Muscle layer of duodenum (tissue), 2 donors: ENCODE results near the gene DNER.

Experiments
- H3K27ac ChIP-seq: one replicate; pipeline ENCODE4 v1.7.0; 2013; ENCODE audit warnings: mild to moderate bottlenecking, low read length
- H3K27me3 ChIP-seq: one replicate; pipeline ENCODE4 v1.7.0; 2013; ENCODE audit warnings: low read depth, mild to moderate bottlenecking, control low read depth, low read length
- H3K36me3 ChIP-seq, 2 donors: one replicate each; pipeline ENCODE4 v1.7.0; 2013; ENCODE audit warnings: low read length in 2 of 2, control low read depth in 1 of 2, mild to moderate bottlenecking in 1 of 2; ENCODE audit not compliant: insufficient read depth in 2 of 2, control insufficient read depth in 1 of 2
- H3K4me1 ChIP-seq, 2 donors: one replicate each; pipeline ENCODE4 v1.7.0; 2013; ENCODE audit warnings: low read length in 2 of 2, mild to moderate bottlenecking in 2 of 2, control low read depth in 1 of 2, moderate library complexity in 1 of 2; ENCODE audit not compliant: insufficient read depth in 2 of 2, control insufficient read depth in 1 of 2
- H3K4me3 ChIP-seq, 2 donors: one replicate each; pipeline ENCODE4 v1.7.0; 2013; ENCODE audit warnings: low read length in 2 of 2, low read depth in 1 of 2, mild to moderate bottlenecking in 1 of 2
- H3K9me3 ChIP-seq, 2 donors: one replicate each; pipeline ENCODE4 v1.7.0; 2013; ENCODE audit warnings: low read length in 2 of 2, control low read depth in 1 of 2, mild to moderate bottlenecking in 1 of 2; ENCODE audit not compliant: control insufficient read depth in 1 of 2
- donor health status: healthy.

Gene DNER

DNA sequence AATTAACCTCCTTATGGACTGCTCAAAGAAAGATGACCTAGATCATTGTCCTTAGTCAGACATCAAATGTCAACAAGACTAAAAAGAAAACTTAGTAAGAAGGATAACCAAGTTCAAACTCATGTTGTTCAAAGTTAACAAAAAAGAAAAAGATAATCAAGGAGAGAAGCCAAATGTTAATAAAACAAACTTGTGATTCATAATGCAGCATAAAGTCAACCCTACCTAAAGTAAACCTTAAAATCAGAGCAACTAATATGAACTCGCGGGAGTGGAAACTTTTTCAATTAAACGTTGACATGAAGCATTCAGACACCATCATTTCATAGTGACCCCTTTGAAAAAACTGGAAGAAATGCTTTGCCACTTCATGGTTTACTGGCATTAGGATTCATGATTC, 52.9 kb downstream of the DNER start:
- H3K36me3 ChIP-seq: no peaks in the 10 kb centered on the region
- H3K4me1 ChIP-seq: no peaks in the 10 kb centered on the region
- H3K9me3 ChIP-seq: no peaks in the 10 kb centered on the region
- H3K27me3 ChIP-seq: no peaks in the 10 kb centered on the region
- H3K27ac ChIP-seq: no peak overlapping the region
- no peak overlapping the region for H3K4me3 ChIP-seq

DNA sequence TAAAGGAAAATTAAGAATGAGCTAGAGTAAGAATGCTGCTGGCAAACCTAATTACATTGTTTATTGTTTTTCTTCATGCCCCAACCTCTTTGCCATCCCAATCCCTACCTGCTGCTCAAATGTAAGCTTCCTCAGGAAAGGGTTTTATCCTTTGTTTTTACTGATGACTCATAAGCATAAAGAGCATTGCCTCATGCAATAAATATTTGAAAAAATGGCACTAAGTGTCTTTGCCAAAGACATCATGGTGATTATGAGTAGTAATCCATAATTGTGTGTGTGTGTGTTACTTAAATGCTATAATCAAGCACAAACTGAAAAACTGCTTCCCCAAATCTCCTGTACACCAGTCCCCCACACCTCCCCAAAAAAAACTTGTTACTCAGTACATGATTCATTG, 53.4 kb downstream of the DNER start:
- Histone ChIP-seq H3K27ac (no peak overlapping the region), H3K4me1 (no peaks in the 10 kb centered on the region), H3K27me3 (no peaks in the 10 kb centered on the region), H3K4me3 (no peak overlapping the region), H3K36me3 (no peaks in the 10 kb centered on the region), H3K9me3 (no peaks in the 10 kb centered on the region)

DNA sequence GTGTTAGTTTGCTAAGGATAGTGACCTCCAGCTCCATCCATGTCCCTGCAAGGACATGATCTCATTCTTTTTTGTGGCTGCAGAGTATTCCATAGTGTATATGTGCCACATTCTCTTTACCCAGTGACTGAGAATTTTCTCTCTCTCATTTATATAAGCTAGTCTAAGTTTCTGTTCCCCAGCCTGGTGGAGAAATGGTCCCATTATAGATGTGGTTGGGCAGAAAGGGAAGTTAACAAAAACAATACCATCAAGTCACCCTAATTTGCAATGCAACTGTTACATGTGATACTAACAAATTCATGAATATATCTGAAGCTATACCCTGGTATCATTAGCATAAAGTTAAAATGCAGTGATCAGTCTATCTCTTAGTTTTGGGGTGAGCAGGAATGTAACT, 54.0 kb downstream of the DNER start:
- H3K27ac ChIP-seq: no peak overlapping the region
- H3K4me3 ChIP-seq: no peak overlapping the region
- H3K36me3 ChIP-seq: no peaks in the 10 kb centered on the region
- no peaks in the 10 kb centered on the region for H3K27me3 ChIP-seq
- H3K9me3 ChIP-seq: no peaks in the 10 kb centered on the region
- no peaks in the 10 kb centered on the region for H3K4me1 ChIP-seq

DNA sequence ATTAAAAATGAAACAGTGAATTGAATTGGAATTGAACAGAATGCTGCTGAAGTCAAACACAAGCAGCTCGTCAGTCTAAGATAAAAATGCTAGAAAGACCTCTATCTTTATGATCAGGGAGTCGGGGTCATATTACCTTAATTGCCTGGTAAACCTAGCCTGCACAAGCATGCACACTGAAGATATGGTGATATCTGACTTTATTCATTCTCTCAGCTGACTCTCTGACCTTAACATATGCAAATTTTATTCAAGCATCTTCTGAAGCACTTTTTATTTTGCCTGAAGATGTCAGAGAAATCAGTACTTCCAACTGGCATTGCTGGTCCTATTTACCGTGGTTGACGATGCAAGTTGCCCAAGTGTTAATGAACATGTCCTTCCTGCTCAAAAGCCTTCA, 56.4 kb downstream of the DNER start:
- Histone ChIP-seq H3K9me3 (no peaks in the 10 kb centered on the region), H3K4me3 (no peak overlapping the region), H3K27ac (no peak overlapping the region), H3K36me3 (no peaks in the 10 kb centered on the region), H3K4me1 (no peaks in the 10 kb centered on the region), H3K27me3 (no peaks in the 10 kb centered on the region)

DNA sequence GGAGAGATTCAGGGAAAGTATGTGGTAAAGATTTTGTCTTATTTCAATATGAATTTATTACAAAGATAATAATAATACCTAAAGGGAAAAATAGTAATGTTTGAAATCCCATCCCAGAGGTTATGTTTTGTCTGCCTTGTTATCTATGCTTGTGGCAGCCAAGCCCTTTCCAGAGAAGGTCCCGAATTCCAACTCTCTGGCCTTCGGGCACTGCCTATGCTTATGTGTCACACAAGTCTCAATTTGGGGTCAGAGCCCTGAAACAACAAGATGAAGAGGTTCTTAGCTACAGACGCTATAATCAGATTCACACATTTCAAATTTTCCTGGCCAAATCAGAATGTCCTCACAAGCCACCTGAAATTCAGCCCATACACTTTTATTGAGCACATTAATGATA, 59.9 kb downstream of the DNER start:
- H3K27ac ChIP-seq: no peak overlapping the region
- H3K9me3 ChIP-seq: no peaks in the 10 kb centered on the region
- H3K36me3 ChIP-seq: no peaks in the 10 kb centered on the region
- H3K4me3 ChIP-seq: no peak overlapping the region
- no peaks in the 10 kb centered on the region for H3K4me1 ChIP-seq
- no peaks in the 10 kb centered on the region for H3K27me3 ChIP-seq

DNA sequence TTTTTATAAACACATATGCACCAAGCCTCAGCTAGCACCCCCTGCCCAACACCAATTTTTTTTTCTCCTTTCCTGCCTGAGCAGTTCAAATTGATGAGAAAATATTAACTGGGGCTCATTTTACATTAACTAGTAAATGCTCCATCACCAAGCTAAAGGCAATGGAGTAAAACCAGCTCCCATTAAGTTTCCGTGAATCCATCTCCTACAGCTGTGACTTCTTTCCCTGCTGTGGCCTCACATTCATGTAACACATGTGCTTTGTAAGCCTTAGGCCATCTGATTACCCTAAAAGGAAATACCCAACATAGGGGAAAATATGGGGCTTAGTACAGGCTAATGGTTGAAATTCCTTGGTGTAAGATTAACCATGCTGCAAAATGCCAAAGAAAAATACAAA, 60.8 kb downstream of the DNER start:
- Histone ChIP-seq H3K9me3 (no peaks in the 10 kb centered on the region), H3K36me3 (no peaks in the 10 kb centered on the region), H3K4me3 (no peak overlapping the region), H3K27me3 (no peaks in the 10 kb centered on the region), H3K27ac (no peak overlapping the region), H3K4me1 (no peaks in the 10 kb centered on the region)

DNA sequence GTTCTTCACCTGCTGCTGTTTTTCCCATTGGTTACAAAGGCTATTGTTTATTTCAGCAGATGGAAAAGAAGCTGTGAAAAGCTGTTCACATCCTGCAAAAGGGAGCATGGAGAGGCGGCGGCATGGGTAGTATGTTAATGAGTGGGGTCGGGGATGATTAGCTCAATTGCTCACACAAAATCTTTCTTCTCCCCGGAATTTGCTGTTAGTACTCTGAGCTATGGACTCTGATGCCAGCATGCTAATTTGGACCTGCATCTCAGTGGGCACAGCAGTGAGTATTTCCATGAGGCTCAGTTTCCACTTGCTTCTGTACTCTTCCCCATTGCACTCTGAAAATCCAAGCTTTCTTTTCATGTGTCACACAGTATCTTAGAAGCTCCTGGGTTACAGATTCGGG, 61.6 kb downstream of the DNER start:
- no peak overlapping the region for H3K4me3 ChIP-seq
- H3K4me1 ChIP-seq: no peaks in the 10 kb centered on the region
- no peak overlapping the region for H3K27ac ChIP-seq
- H3K27me3 ChIP-seq: no peaks in the 10 kb centered on the region
- no peaks in the 10 kb centered on the region for H3K9me3 ChIP-seq
- no peaks in the 10 kb centered on the region for H3K36me3 ChIP-seq

DNA sequence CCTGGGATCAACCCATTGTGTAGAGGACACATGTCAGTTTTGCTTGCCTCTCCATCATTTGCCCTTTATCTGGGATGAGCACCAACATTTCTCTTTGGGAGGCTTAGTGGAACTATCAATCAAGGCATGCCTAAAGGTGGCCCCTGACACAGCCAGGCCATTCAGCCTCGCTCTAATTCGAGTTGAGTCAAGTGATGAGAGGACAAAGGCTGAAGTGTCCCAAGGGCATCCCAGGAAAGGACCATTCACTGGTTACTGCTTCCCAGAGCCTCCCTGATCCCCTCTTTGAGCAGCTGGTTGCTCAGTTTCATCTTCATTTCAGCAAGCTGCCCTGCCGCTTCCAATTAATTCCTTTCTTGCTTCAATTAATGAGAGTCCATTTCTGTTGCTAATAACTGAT, 63.5 kb downstream of the DNER start:
- H3K27ac ChIP-seq: no peak overlapping the region
- no peaks in the 10 kb centered on the region for H3K4me1 ChIP-seq
- H3K4me3 ChIP-seq: no peak overlapping the region
- no peaks in the 10 kb centered on the region for H3K9me3 ChIP-seq
- no peaks in the 10 kb centered on the region for H3K27me3 ChIP-seq
- no peaks in the 10 kb centered on the region for H3K36me3 ChIP-seq

DNA sequence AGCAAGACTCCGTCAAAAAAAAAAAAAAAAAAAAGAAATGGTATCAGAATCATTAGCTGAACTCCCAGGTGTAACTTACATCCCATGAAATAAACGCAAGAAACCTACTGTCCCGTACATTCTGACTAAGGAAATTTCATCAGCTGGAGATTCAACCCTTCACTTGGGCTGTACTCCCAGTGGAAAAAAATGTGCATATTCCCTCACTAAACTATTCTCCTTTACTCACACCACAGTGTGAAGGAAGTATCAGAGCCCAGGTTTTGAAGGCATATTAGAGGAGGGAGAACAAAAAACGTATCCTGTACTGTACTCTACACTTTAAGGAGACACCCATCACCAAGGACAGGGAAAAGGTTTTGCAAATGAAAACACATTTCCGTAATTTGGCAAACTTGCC, 64.3 kb downstream of the DNER start:
- H3K4me3 ChIP-seq: no peak overlapping the region
- H3K27ac ChIP-seq: no peak overlapping the region
- no peaks in the 10 kb centered on the region for H3K9me3 ChIP-seq
- H3K27me3 ChIP-seq: no peaks in the 10 kb centered on the region
- H3K36me3 ChIP-seq: no peaks in the 10 kb centered on the region
- H3K4me1 ChIP-seq: no peaks in the 10 kb centered on the region

DNA sequence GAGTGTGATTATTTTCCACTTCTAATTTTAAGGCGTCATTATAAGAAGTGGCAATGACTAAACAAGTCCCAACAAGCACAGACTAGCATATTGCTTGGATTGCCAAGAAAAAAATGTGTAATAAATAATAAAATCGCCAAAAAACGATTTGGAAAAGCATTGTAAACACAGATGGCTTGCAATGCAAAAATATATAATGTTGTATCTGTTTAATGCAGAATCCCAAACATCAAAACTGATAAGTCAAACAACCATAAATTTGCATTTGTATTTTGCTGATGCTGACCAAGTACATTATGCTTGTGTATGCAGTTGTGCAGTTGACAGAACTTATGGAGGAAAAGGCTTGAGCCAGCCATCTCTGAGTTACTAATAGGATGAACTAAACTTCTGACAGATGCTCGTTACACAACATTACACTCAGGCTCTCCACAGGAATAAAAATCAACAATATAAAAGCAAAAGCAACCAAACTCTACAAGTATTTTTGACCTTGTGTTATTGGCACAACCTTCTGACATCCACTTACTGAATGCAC, 68.1 kb downstream of the DNER start:
- H3K27ac ChIP-seq: no peak overlapping the region
- H3K36me3 ChIP-seq: no peaks in the 10 kb centered on the region
- no peak overlapping the region for H3K4me3 ChIP-seq
- no peaks in the 10 kb centered on the region for H3K27me3 ChIP-seq
- H3K9me3 ChIP-seq: no peaks in the 10 kb centered on the region
- H3K4me1 ChIP-seq: no peaks in the 10 kb centered on the region

DNA sequence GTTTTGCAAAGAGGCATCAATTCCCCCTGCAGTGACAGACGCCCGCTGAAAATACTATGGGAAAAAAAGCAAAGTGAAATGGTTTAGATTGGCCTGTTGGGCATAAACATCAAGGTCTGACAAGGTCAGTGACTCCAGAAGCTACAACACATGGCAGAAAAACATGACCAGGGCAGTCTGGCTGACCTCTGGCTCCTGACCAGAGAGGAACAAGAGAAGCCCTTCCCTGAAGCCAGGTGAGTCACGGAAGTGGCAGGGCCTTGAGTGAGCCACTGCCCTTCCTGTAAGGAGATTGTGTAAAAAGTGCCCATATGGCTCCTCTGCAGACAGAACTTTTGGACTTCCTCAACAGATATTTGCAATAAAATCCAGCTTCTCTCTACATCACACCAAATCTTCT, 72.0 kb downstream of the DNER start:
- Histone ChIP-seq H3K4me3 (no peak overlapping the region), H3K27me3 (no peaks in the 10 kb centered on the region), H3K27ac (no peak overlapping the region), H3K4me1 (no peaks in the 10 kb centered on the region), H3K36me3 (no peaks in the 10 kb centered on the region), H3K9me3 (no peaks in the 10 kb centered on the region)

DNA sequence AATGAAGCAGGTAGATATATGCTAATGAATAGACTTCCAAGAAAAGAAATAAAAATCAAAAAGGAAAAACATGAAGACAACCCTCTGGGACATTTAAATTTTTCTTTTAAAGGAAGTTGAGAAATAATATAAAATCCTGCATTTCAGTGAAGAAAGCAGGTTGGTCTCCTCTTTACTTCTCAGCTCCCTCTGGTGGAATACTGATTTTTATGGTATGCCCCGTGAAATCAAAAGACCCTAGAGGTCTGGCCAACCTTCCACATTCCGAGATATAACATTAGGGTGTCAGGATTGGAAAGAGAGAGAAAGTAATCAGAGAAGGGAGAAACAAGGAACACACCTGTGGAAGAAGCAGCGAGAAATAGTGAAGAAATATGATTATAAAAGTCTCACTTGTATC, 72.7 kb downstream of the DNER start:
- no peak overlapping the region for H3K27ac ChIP-seq
- no peaks in the 10 kb centered on the region for H3K36me3 ChIP-seq
- H3K4me3 ChIP-seq: no peak overlapping the region
- H3K9me3 ChIP-seq: no peaks in the 10 kb centered on the region
- no peaks in the 10 kb centered on the region for H3K4me1 ChIP-seq
- no peaks in the 10 kb centered on the region for H3K27me3 ChIP-seq
